ENCODE data around the gene TIMP4. TPM values are rescaled to one million over a fixed set of nuclear protein-coding genes. Genes with fewer than 3 reads are reported as not detected.

Gene TIMP4
- total RNA-seq = not detected

- CTCF ChIA-PET = interaction anchor here (0.5 to 1.4 kb wide), 4 partner anchors 8 to 59 kb away, joined by 3 read pairs; no protein-coding TSS in a partner anchor
- no peak for DNase-seq
Measured at GRCh38 chr3:12158387-12159226, at the start of gene TIMP4. TSS of gene TIMP4 (minus strand) at chr3:12158912. CDS start at chr3:12158840, 72 bp downstream.

GRCh38 chr3:12205171-12205570 is 46.5 kb upstream of the TIMP4 start:
- Mint-ChIP-seq H3K4me3 (no peak overlapping the region), H3K27ac (no peak overlapping the region), H3K4me1 (no peaks in the 10 kb centered on the region), H3K36me3 (ENCODE audit: low read depth) (no peaks in the 10 kb centered on the region), H3K27me3 (peaks cover 12% of the 10 kb centered on the region), H3K9me3 (peaks cover 4% of the 10 kb centered on the region)
- ChIA-PET POLR2A (no interaction called here), CTCF (interaction anchor here (1.1 kb wide), 1 partner anchor 29 kb away, joined by 3 read pairs; no protein-coding TSS in a partner anchor)
- no peak for DNase-seq

More at GRCh38 chr3:12158387-12159226, at the start of gene TIMP4:
- POLR2A ChIA-PET = no interaction called here
- Mint-ChIP-seq H3K36me3 (ENCODE audit: low read depth) (no peaks in the 10 kb centered on the region), H3K9me3 (no peaks in the 10 kb centered on the region), H3K4me1 (no peaks in the 10 kb centered on the region), H3K27me3 (peaks cover 5% of the 10 kb centered on the region), H3K4me3 (no peak within 1 kb of the TSS), H3K27ac (no peak within 1 kb of the TSS)

GRCh38 chr3:12201813-12202212 is 43.1 kb upstream of the TIMP4 start:
- POLR2A ChIA-PET = no interaction called here
- CTCF ChIA-PET = no interaction called here
- Mint-ChIP-seq H3K4me1 (no peaks in the 10 kb centered on the region), H3K27ac (no peak overlapping the region), H3K9me3 (no peaks in the 10 kb centered on the region), H3K4me3 (no peak overlapping the region), H3K36me3 (ENCODE audit: low read depth) (no peaks in the 10 kb centered on the region), H3K27me3 (peaks cover 6% of the 10 kb centered on the region)
- DNase-seq = no peak

- Mint-ChIP-seq H3K36me3 (ENCODE audit: low read depth) (no peaks in the 10 kb centered on the region), H3K4me1 (peaks cover 25% of the 10 kb centered on the region), H3K4me3 (no peak overlapping the region), H3K27me3 (peaks cover 6% of the 10 kb centered on the region), H3K27ac (no peak overlapping the region), H3K9me3 (no peaks in the 10 kb centered on the region)
- POLR2A ChIA-PET = no interaction called here
- no peak for DNase-seq
- CTCF ChIA-PET = no interaction called here
Measured at GRCh38 chr3:12198301-12198700, 39.6 kb upstream of the TIMP4 start.

- H3K9me3 Mint-ChIP-seq = no peaks in the 10 kb centered on the region
- peaks cover 2% of the 10 kb centered on the region for H3K27me3 Mint-ChIP-seq
- peaks cover 30% of the 10 kb centered on the region for H3K4me1 Mint-ChIP-seq
- ChIA-PET POLR2A (no interaction called here), CTCF (interaction anchor here (0.8 to 1.6 kb wide), 3 partner anchors 21 to 58 kb away, joined by 3 to 6 read pairs (median 3); no protein-coding TSS in a partner anchor)
- no peak overlapping the region for H3K4me3 Mint-ChIP-seq
- no peaks in the 10 kb centered on the region for H3K36me3 Mint-ChIP-seq (ENCODE audit: low read depth)
- DNase-seq = no peak
- H3K27ac Mint-ChIP-seq = no peak overlapping the region
Measured at GRCh38 chr3:12197475-12197874, 38.8 kb upstream of the TIMP4 start.

- POLR2A ChIA-PET = no interaction called here
- Mint-ChIP-seq H3K4me3 (no peak overlapping the region), H3K27ac (no peak overlapping the region), H3K4me1 (peaks cover 30% of the 10 kb centered on the region), H3K9me3 (no peaks in the 10 kb centered on the region), H3K36me3 (ENCODE audit: low read depth) (no peaks in the 10 kb centered on the region), H3K27me3 (no peaks in the 10 kb centered on the region)
- DNase-seq = no peak
- CTCF ChIA-PET = interaction anchor here (0.8 to 1.6 kb wide), 4 partner anchors 10 to 57 kb away, joined by 3 to 6 read pairs (median 3); no protein-coding TSS in a partner anchor
Measured at GRCh38 chr3:12196684-12197083, 38.0 kb upstream of the TIMP4 start.

- no peak for DNase-seq
- Mint-ChIP-seq H3K4me1 (peaks cover 30% of the 10 kb centered on the region), H3K36me3 (ENCODE audit: low read depth) (no peaks in the 10 kb centered on the region), H3K4me3 (no peak overlapping the region), H3K27me3 (no peaks in the 10 kb centered on the region), H3K9me3 (no peaks in the 10 kb centered on the region), H3K27ac (no peak overlapping the region)
- ChIA-PET POLR2A (no interaction called here), CTCF (interaction anchor here (0.6 to 1.5 kb wide), 8 partner anchors 8 to 284 kb away, joined by 3 to 5 read pairs (median 3); no protein-coding TSS in a partner anchor)
Measured at GRCh38 chr3:12195231-12195630, 36.5 kb upstream of the TIMP4 start.

- H3K27me3 Mint-ChIP-seq = no peaks in the 10 kb centered on the region
- H3K27ac Mint-ChIP-seq = peak overlapping the region; percentile 17
- ChIA-PET POLR2A (no interaction called here), CTCF (interaction anchor here (0.6 to 1.5 kb wide), 7 partner anchors 10 to 285 kb away, joined by 3 to 5 read pairs (median 3); no protein-coding TSS in a partner anchor)
- no peaks in the 10 kb centered on the region for H3K36me3 Mint-ChIP-seq (ENCODE audit: low read depth)
- peaks cover 30% of the 10 kb centered on the region for H3K4me1 Mint-ChIP-seq
- no peak overlapping the region for H3K4me3 Mint-ChIP-seq
- H3K9me3 Mint-ChIP-seq = no peaks in the 10 kb centered on the region
- no peak for DNase-seq
Measured at GRCh38 chr3:12194669-12195161, 36.0 kb upstream of the TIMP4 start.

GRCh38 chr3:12194209-12194608 is 35.5 kb upstream of the TIMP4 start:
- DNase-seq = no peak
- Mint-ChIP-seq H3K9me3 (no peaks in the 10 kb centered on the region), H3K4me1 (peaks cover 30% of the 10 kb centered on the region), H3K36me3 (ENCODE audit: low read depth) (no peaks in the 10 kb centered on the region), H3K4me3 (no peak overlapping the region), H3K27ac (peak overlapping the region; percentile 31), H3K27me3 (no peaks in the 10 kb centered on the region)
- ChIA-PET CTCF (interaction anchor here (1.1 to 1.5 kb wide), 3 partner anchors 10 to 19 kb away, joined by 3 to 5 read pairs (median 3); no protein-coding TSS in a partner anchor), POLR2A (no interaction called here)

GRCh38 chr3:12193485-12194165 is 34.9 kb upstream of the TIMP4 start:
- Mint-ChIP-seq H3K27me3 (no peaks in the 10 kb centered on the region), H3K4me3 (no peak overlapping the region), H3K4me1 (peaks cover 30% of the 10 kb centered on the region), H3K9me3 (no peaks in the 10 kb centered on the region), H3K36me3 (ENCODE audit: low read depth) (no peaks in the 10 kb centered on the region), H3K27ac (peak overlapping the region; percentile 31)
- ChIA-PET POLR2A (no interaction called here), CTCF (interaction anchor here (1.5 kb wide), 1 partner anchor 11 kb away, joined by 3 read pairs; no protein-coding TSS in a partner anchor)
- DNase-seq = peak; percentile 38

GRCh38 chr3:12192655-12193484 is 34.2 kb upstream of the TIMP4 start:
- POLR2A ChIA-PET = no interaction called here
- CTCF ChIA-PET = interaction anchor here (1.0 kb wide), 1 partner anchor 9 kb away, joined by 3 read pairs; no protein-coding TSS in a partner anchor
- Mint-ChIP-seq H3K9me3 (no peaks in the 10 kb centered on the region), H3K36me3 (ENCODE audit: low read depth) (no peaks in the 10 kb centered on the region), H3K4me3 (no peak overlapping the region), H3K27ac (no peak overlapping the region), H3K27me3 (no peaks in the 10 kb centered on the region), H3K4me1 (peaks cover 35% of the 10 kb centered on the region)
- DNase-seq = no peak

- CTCF ChIA-PET = interaction anchor here (1.0 kb wide), 1 partner anchor 8 kb away, joined by 3 read pairs; no protein-coding TSS in a partner anchor
- POLR2A ChIA-PET = no interaction called here
- H3K27me3 Mint-ChIP-seq = no peaks in the 10 kb centered on the region
- H3K27ac Mint-ChIP-seq = no peak overlapping the region
- H3K36me3 Mint-ChIP-seq (ENCODE audit: low read depth) = no peaks in the 10 kb centered on the region
- no peaks in the 10 kb centered on the region for H3K9me3 Mint-ChIP-seq
- no peak for DNase-seq
- H3K4me3 Mint-ChIP-seq = no peak overlapping the region
- H3K4me1 Mint-ChIP-seq = peaks cover 42% of the 10 kb centered on the region
Measured at GRCh38 chr3:12192173-12192572, 33.5 kb upstream of the TIMP4 start.
